HG03520 (cell line): ENCODE data around the gene LDHD.
A peak's percentile ranks its signal among the peaks of the same experiment; 100 is the strongest.
"Not testable (repeated sequence)": the region's sequence is repeated elsewhere in the genome, so short reads cannot be mapped to it uniquely, and the experiment has no call there.

ENCODE experiments used
- ATAC-seq: cut with Tn5 transposase; IDR thresholded peaks from one replicate; pipeline ENCODE4 v1.9.1; 2021; ENCODE audit warnings: mild to moderate bottlenecking, moderate library complexity; ENCODE audit not compliant: unreplicated experiment

Gene LDHD

GRCh38 chr16:75116081-75116910 is at the start of gene LDHD:
Gene LDHD, minus strand, starts transcription at chr16:75116780. Its CDS starts 60 bp downstream, at chr16:75116720.
- ATAC-seq, result no peak

- no peak for ATAC-seq
Measured at GRCh38 chr16:75160386-75160785, 43.8 kb upstream of the LDHD start.

GRCh38 chr16:75152635-75153034 is 36.1 kb upstream of the LDHD start:
- ATAC-seq, result no peak

- ATAC-seq, result no peak
Measured at GRCh38 chr16:75151798-75152197, 35.2 kb upstream of the LDHD start.

GRCh38 chr16:75148311-75149195 is 32.0 kb upstream of the LDHD start, which contains the start of gene ZFP1:
Gene ZFP1, plus strand, starts transcription at chr16:75148524. Its CDS starts 4,428 bp downstream, at chr16:75152952.
- peak; percentile 82 for ATAC-seq

GRCh38 chr16:75147968-75148310 is 31.4 kb upstream of the LDHD start:
- no peak for ATAC-seq

GRCh38 chr16:75143941-75144340 is 27.4 kb upstream of the LDHD start:
- no peak for ATAC-seq

- no peak for ATAC-seq
Measured at GRCh38 chr16:75139498-75139897, 22.9 kb upstream of the LDHD start.

GRCh38 chr16:75138636-75139035 is 22.1 kb upstream of the LDHD start:
- no peak for ATAC-seq

- ATAC-seq, result no peak
Measured at GRCh38 chr16:75138233-75138632, 21.7 kb upstream of the LDHD start.

GRCh38 chr16:75131081-75131480 is 14.5 kb upstream of the LDHD start:
- no peak for ATAC-seq

- no peak for ATAC-seq
Measured at GRCh38 chr16:75130150-75130771, 13.7 kb upstream of the LDHD start.

GRCh38 chr16:75129421-75130149 is 13.0 kb upstream of the LDHD start:
- ATAC-seq, result not testable (repeated sequence)

- ATAC-seq, result no peak
Measured at GRCh38 chr16:75127713-75128415, 11.3 kb upstream of the LDHD start.

- no peak for ATAC-seq
Measured at GRCh38 chr16:75122609-75123008, 6.0 kb upstream of the LDHD start.

GRCh38 chr16:75121949-75122568 is 5.5 kb upstream of the LDHD start:
- no peak for ATAC-seq

- no peak for ATAC-seq
Measured at GRCh38 chr16:75120253-75120652, 3.7 kb upstream of the LDHD start.

GRCh38 chr16:75118943-75119539 is 2.5 kb upstream of the LDHD start:
- ATAC-seq, result no peak

GRCh38 chr16:75116911-75117245 is 298 bp upstream of the LDHD start:
- ATAC-seq, result no peak
